SK-N-SH treated with all-trans-retinoic acid at 6 μM for 48 hours (cell line): ENCODE results near the gene DMRTB1.

Source experiments
- ATAC-seq: fragments of 200-7000 bp; cut with Tn5 transposase; 3 replicates; pipeline ENCODE4 v1.9.1; 2020; ENCODE audit warnings: mild to moderate bottlenecking, moderate library complexity
- ARNTL ChIP-seq: fragments of 450-650 bp; formaldehyde crosslinking; IDR thresholded peaks from 2 replicates; pipeline ENCODE4 v1.5.0; 2020; ENCODE audit warnings: low read depth, mild to moderate bottlenecking, moderate library complexity, borderline replicate concordance
- BACH2 ChIP-seq: fragments of 250-450 bp; sonication (Bioruptor Pico); IDR thresholded peaks from 2 replicates; pipeline ENCODE4 v1.9.0; 2021; ENCODE audit warnings: mild to moderate bottlenecking, borderline replicate concordance
- CSDC2 ChIP-seq: fragments of 250-450 bp; sonication (Bioruptor Pico); IDR thresholded peaks from 2 replicates; pipeline ENCODE4 v1.5.0; 2020; ENCODE audit warnings: mild to moderate bottlenecking, moderate library complexity
- ESRRG ChIP-seq: fragments of 250-450 bp; sonication (Bioruptor Pico); IDR thresholded peaks from 2 replicates; pipeline ENCODE4 v1.6.1; 2021; ENCODE audit warnings: mild to moderate bottlenecking
- GLIS3 ChIP-seq: fragments of 250-450 bp; sonication (Bioruptor Pico); IDR thresholded peaks from 2 replicates; pipeline ENCODE4 v1.5.0; 2020; ENCODE audit warnings: mild to moderate bottlenecking, moderate library complexity
- ISL1 ChIP-seq: fragments of 250-450 bp; sonication (Bioruptor Pico); IDR thresholded peaks from 2 replicates; pipeline ENCODE4 v2.1.2; 2022; ENCODE audit warnings: mild to moderate bottlenecking, moderate library complexity
- OSR1 ChIP-seq: fragments of 250-450 bp; sonication (Bioruptor Pico); IDR thresholded peaks from 2 replicates; pipeline ENCODE4 v1.8.0; 2022; ENCODE audit warnings: moderate library complexity, mild to moderate bottlenecking, inconsistent platforms
- POU6F1 ChIP-seq: fragments of 250-450 bp; sonication (Bioruptor Pico); IDR thresholded peaks from 2 replicates; pipeline ENCODE4 v1.8.0; 2021; ENCODE audit warnings: low read depth, mild to moderate bottlenecking, moderate library complexity, borderline replicate concordance
- PPARA ChIP-seq: fragments of 250-450 bp; sonication (Bioruptor Pico); IDR thresholded peaks from 2 replicates; pipeline ENCODE4 v1.5.0; 2020; ENCODE audit warnings: mild to moderate bottlenecking, borderline replicate concordance
- RARB ChIP-seq: fragments of 250-450 bp; sonication (Bioruptor Pico); IDR thresholded peaks from 2 replicates; pipeline ENCODE4 v1.8.0; 2021; ENCODE audit warnings: mild to moderate bottlenecking, moderate library complexity
- SNAI2 ChIP-seq: fragments of 250-450 bp; sonication (Bioruptor Pico); IDR thresholded peaks from 2 replicates; pipeline ENCODE4 v1.5.0; 2020; ENCODE audit warnings: mild to moderate bottlenecking, moderate library complexity
- TCF4 ChIP-seq: fragments of 250-450 bp; sonication (Bioruptor Pico); IDR thresholded peaks from 2 replicates; pipeline ENCODE4 v1.8.0; 2021; ENCODE audit warnings: mild to moderate bottlenecking, moderate library complexity, borderline replicate concordance
- TOX ChIP-seq: fragments of 250-450 bp; sonication (Bioruptor Pico); IDR thresholded peaks from 2 replicates; pipeline ENCODE4 v1.8.0; 2021; ENCODE audit warnings: mild to moderate bottlenecking, moderate library complexity, borderline replicate concordance
- ZC3H10 ChIP-seq: fragments of 250-450 bp; sonication (Bioruptor Pico); IDR thresholded peaks from 2 replicates; pipeline ENCODE4 v1.5.1; 2021; ENCODE audit warnings: mild to moderate bottlenecking, moderate library complexity
- ZFP3 ChIP-seq: fragments of 250-450 bp; sonication (Bioruptor Pico); IDR thresholded peaks from 2 replicates; pipeline ENCODE4 v1.5.0; 2020; ENCODE audit warnings: mild to moderate bottlenecking, moderate library complexity
- ZFP30 ChIP-seq: fragments of 450-650 bp; formaldehyde crosslinking; IDR thresholded peaks from 2 replicates; pipeline ENCODE4 v1.5.0; 2022; ENCODE audit warnings: mild to moderate bottlenecking, moderate library complexity
- ZNF565 ChIP-seq: fragments of 450-650 bp; formaldehyde crosslinking; conservative IDR thresholded peaks from 2 replicates; pipeline ENCODE4 v1.5.0; 2020; ENCODE audit warnings: low read depth, mild to moderate bottlenecking, moderate library complexity
- ZNF8 ChIP-seq: fragments of 450-650 bp; formaldehyde crosslinking; IDR thresholded peaks from 2 replicates; pipeline ENCODE4 v1.5.0; 2020; ENCODE audit warnings: mild to moderate bottlenecking, moderate library complexity
- TF ChIP-seq, protein P1 (sequence below): fragments of 250-450 bp; sonication (Bioruptor Pico); IDR thresholded peaks from 2 replicates; pipeline ENCODE4 v1.5.1; 2020; ENCODE audit warnings: low read depth, mild to moderate bottlenecking, moderate library complexity
- TF ChIP-seq, protein P2 (sequence below): fragments of 250-450 bp; sonication (Bioruptor Pico); IDR thresholded peaks from 2 replicates; pipeline ENCODE4 v1.5.1; 2021; ENCODE audit warnings: mild to moderate bottlenecking, moderate library complexity

DMRTB1 gene

DNA sequence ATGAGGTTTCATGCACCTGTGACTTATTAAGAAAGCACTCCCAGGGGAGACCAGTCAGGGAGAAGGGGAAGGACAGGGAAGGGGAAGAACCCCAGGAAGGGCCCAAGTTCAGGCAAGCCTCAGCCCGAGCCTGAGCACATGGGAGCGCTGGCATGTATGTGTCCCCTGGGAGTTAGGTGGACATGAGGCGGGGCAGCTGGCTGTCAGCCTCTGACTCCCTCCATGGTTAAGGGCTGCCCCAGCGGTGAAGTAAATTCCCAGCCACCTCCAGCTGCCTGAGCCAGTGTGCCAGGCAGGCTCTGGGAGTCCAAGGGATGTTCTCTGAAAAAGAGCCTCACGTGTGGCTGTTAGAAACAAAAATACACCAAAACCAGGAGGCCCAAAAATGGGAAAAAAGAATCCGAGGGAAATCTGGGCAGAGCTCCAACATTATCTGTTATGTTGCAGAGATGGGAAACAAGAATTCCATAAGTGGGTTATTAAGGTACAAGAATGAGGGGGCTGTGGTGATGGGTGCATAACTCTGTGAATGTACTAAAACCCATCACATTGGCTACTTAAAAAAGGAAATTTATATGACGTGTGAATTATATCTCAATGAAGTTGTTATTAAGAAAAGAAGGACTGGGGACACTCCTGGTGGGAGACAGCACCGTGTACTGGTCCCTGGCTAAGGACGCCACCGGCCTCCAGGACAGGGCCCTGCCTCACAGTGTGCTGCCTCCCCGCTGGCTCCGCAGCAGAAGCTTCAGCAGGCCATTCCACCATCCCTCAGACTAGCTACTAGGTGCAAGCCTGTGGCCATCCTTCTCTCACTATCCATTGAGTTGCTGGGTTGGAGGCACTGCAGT lies 18.7 kb downstream of the DMRTB1 start:
- TF ChIP-seq ISL1 (CRISPR knock-in tag) = 0 out of 2 replicates have a peak, but pooled peaks have one; percentile 20
- TF ChIP-seq PPARA = no peak
- no peak for TF ChIP-seq RARB (CRISPR knock-in tag)
- no peak for TF ChIP-seq CSDC2 (CRISPR knock-in tag)
- ATAC-seq = no peak

- no peak for ATAC-seq
Observed at GRCh38 chr1:53478502-53478818, 19.3 kb downstream of the DMRTB1 start.

DNA sequence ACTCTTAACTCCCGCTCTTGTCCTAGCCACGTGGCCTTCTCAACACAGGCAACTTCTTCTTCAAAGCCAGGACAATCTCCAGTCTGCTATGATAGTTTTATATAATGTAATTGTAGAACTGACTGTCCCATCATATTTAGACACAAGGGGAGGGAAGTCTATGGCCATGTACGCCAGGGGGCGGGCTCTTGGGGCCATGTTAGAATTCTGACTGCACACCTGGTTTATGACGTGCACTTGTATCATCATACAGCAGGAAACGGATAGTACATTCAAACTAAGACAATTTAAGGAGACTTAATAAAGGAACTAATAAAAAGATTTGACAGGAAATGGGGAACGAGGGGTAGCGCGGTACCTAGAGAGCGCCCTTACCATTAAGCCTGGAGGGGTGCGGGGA lies 21.5 kb downstream of the DMRTB1 start:
- no peak for TF ChIP-seq OSR1 (CRISPR knock-in tag)
- no peak for TF ChIP-seq GLIS3
- no peak for ATAC-seq

More at GRCh38 chr1:53478502-53478818, 19.3 kb downstream of the DMRTB1 start:
- TF ChIP-seq GLIS3 (no peak), ZFP3 (CRISPR knock-in tag) (no peak), ARNTL (CRISPR knock-in tag) (no peak), ZFP30 (CRISPR knock-in tag) (no peak), ZC3H10 (no peak), CSDC2 (CRISPR knock-in tag) (no peak), ZNF8 (CRISPR knock-in tag) (no peak), TOX (CRISPR knock-in tag) (no peak)
- TF ChIP-seq, protein P1, sequence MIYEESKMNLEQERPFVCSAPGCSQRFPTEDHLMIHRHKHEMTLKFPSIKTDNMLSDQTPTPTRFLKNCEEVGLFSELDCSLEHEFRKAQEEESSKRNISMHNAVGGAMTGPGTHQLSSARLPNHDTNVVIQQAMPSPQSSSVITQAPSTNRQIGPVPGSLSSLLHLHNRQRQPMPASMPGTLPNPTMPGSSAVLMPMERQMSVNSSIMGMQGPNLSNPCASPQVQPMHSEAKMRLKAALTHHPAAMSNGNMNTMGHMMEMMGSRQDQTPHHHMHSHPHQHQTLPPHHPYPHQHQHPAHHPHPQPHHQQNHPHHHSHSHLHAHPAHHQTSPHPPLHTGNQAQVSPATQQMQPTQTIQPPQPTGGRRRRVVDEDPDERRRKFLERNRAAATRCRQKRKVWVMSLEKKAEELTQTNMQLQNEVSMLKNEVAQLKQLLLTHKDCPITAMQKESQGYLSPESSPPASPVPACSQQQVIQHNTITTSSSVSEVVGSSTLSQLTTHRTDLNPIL (CRISPR knock-in tag) = no peak

- TF ChIP-seq BACH2 = no peak
- no peak for ATAC-seq
Observed at GRCh38 chr1:53481456-53481855, 22.3 kb downstream of the DMRTB1 start.

GRCh38 chr1:53482441-53483153 lies 23.4 kb downstream of the DMRTB1 start:
- no peak for TF ChIP-seq ESRRG (CRISPR knock-in tag)
- no peak for TF ChIP-seq ZFP30 (CRISPR knock-in tag)
- no peak for TF ChIP-seq POU6F1 (CRISPR knock-in tag)
- no peak for TF ChIP-seq ARNTL (CRISPR knock-in tag)
- TF ChIP-seq, protein P1 (CRISPR knock-in tag) = no peak
- TF ChIP-seq, protein P2, sequence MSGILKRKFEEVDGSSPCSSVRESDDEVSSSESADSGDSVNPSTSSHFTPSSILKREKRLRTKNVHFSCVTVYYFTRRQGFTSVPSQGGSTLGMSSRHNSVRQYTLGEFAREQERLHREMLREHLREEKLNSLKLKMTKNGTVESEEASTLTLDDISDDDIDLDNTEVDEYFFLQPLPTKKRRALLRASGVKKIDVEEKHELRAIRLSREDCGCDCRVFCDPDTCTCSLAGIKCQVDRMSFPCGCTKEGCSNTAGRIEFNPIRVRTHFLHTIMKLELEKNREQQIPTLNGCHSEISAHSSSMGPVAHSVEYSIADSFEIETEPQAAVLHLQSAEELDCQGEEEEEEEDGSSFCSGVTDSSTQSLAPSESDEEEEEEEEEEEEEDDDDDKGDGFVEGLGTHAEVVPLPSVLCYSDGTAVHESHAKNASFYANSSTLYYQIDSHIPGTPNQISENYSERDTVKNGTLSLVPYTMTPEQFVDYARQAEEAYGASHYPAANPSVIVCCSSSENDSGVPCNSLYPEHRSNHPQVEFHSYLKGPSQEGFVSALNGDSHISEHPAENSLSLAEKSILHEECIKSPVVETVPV (CRISPR knock-in tag) = no peak
- TF ChIP-seq SNAI2 = no peak
- TF ChIP-seq ZC3H10 = no peak
- no peak for TF ChIP-seq ZNF565
- TF ChIP-seq ZFP3 (CRISPR knock-in tag) = no peak
- no peak for TF ChIP-seq GLIS3
- TF ChIP-seq ZNF8 (CRISPR knock-in tag) = no peak
- no peak for TF ChIP-seq TCF4 (CRISPR knock-in tag)
- no peak for TF ChIP-seq RARB (CRISPR knock-in tag)
- no peak for TF ChIP-seq PPARA
- no peak for ATAC-seq
